K562 (cell line): ENCODE results near the gene SMAD5. TPM values are rescaled to one million over a fixed set of nuclear protein-coding genes. Genes with fewer than 3 reads are reported as not detected.

ENCODE experiments used
- ATAC-seq: fragments of 200-7000 bp; cut with Tn5 transposase; 3 replicates; pipeline ENCODE4 v1.9.1; 2020; ENCODE audit warnings: moderate library complexity
- BruUV-seq: library from RNA; stranded (reverse); fragments of 400-500 nt; replicated peaks from 2 replicates; lab custom pipeline; 2021; lab: Mats Ljungman, UMichigan
- CTCF ChIA-PET: fragments of 300-600 bp; formaldehyde crosslinking; extraction: SDS; loops from one replicate; lab custom pipeline; 2021; ENCODE audit warnings: low intra/inter-chr PET ratio; lab: Yijun Ruan, JAX
- POLR2A ChIA-PET: fragments of 300-600, 350-650 bp; sonication (Branson Sonifier 250); formaldehyde crosslinking; extraction: SDS; loops from one replicate; lab custom pipeline; 2021; ENCODE audit warnings: antibody characterized with exemption, inconsistent platforms; lab: Yijun Ruan, JAX
- DNase-seq, 4 experiments: peaks; one replicate each; pipeline versions ENCODE4 v3.0.0 to v3.0.0-alpha.2; 2011 to 2018; ENCODE audit warnings: low spot score in 3 of 4, mixed read lengths in 3 of 4; ENCODE audit errors: extremely low read depth in 1 of 4
- FAIRE-seq: peaks from 2 replicates; lab custom pipeline; 2011; peaks lifted over from hg19 to GRCh38; lab: Jason Lieb, UNC
- H2AFZ ChIP-seq: 2 replicates; pipeline ENCODE4 v1.6.0; 2011; ENCODE audit warnings: low read depth, low read length, control low read depth, inconsistent platforms
- H3K27ac ChIP-seq: fragments of 200-600 bp; 3 replicates; pipeline ENCODE4 v1.8.0; 2011; ENCODE audit warnings: low read depth, mild to moderate bottlenecking, control low read depth, inconsistent platforms, low read length, moderate library complexity, mixed read lengths; ENCODE audit errors: extremely low read depth
- H3K27me3 ChIP-seq, 2 experiments: fragments of 300-600 bp in 1 of 2; 2 replicates in 1 of 2; 3 replicates in 1 of 2; pipeline versions ENCODE4 v1.6.0 to v1.8.0; 2011; ENCODE audit warnings: inconsistent platforms in 2 of 2, low read length in 2 of 2, mild to moderate bottlenecking in 1 of 2, mixed read lengths in 1 of 2, moderate library complexity in 1 of 2; ENCODE audit not compliant: control insufficient read depth in 2 of 2, insufficient read depth in 2 of 2
- H3K36me3 ChIP-seq: fragments of 300-600 bp; 3 replicates; pipeline ENCODE4 v1.8.0; 2011; ENCODE audit warnings: mild to moderate bottlenecking, low read length, inconsistent platforms; ENCODE audit not compliant: control insufficient read depth, insufficient read depth
- H3K4me1 ChIP-seq, 2 experiments: fragments of 200-600 bp in 1 of 2; replicated peaks in 1 of 2; 2 replicates in 1 of 2; 3 replicates in 1 of 2; pipeline versions ENCODE4 v1.5.1 to v1.8.0; 2011; ENCODE audit warnings: inconsistent platforms in 2 of 2, low read length in 2 of 2, mild to moderate bottlenecking in 1 of 2, mixed read lengths in 1 of 2, moderate library complexity in 1 of 2; ENCODE audit not compliant: control insufficient read depth in 2 of 2, insufficient read depth in 2 of 2
- H3K4me2 ChIP-seq: 2 replicates; pipeline ENCODE4 v1.6.1; 2011; ENCODE audit warnings: low read length, control low read depth, inconsistent platforms, mixed read lengths; ENCODE audit not compliant: insufficient read depth
- H3K4me3 ChIP-seq: fragments of 200-600 bp; sonication (generic), shearing (Covaris generic); 2 replicates; pipeline ENCODE4 v1.5.1; 2016; ENCODE audit warnings: control low read depth, inconsistent platforms
- H3K79me2 ChIP-seq: fragments of 200-600 bp; 3 replicates; pipeline ENCODE4 v1.8.0; 2011; ENCODE audit warnings: low read length, inconsistent platforms; ENCODE audit not compliant: control insufficient read depth, insufficient read depth
- H3K9ac ChIP-seq, 2 experiments: 2 replicates each; pipeline versions ENCODE4 v1.6.0 to v1.6.1; 2011; ENCODE audit warnings: low read depth in 2 of 2, low read length in 2 of 2, control low read depth in 1 of 2, inconsistent platforms in 1 of 2, mild to moderate bottlenecking in 1 of 2, mixed read lengths in 1 of 2; ENCODE audit not compliant: insufficient read depth in 1 of 2
- H3K9me1 ChIP-seq: one replicate; pipeline ENCODE4 v1.6.0; 2011; ENCODE audit warnings: inconsistent platforms, mild to moderate bottlenecking, low read length, moderate library complexity; ENCODE audit not compliant: control insufficient read depth, insufficient read depth
- H3K9me3 ChIP-seq: replicated peaks from 2 replicates; pipeline ENCODE4 v1.5.1; 2011; ENCODE audit warnings: low read depth, low read length, inconsistent platforms; ENCODE audit not compliant: control insufficient read depth, insufficient read depth
- H4K20me1 ChIP-seq: replicated peaks from 2 replicates; pipeline ENCODE4 v1.6.1; 2011; ENCODE audit warnings: low read length, inconsistent platforms, mixed read lengths; ENCODE audit not compliant: control insufficient read depth, insufficient read depth
- C11orf30 ChIP-seq: fragments of 450-650 bp; IDR thresholded peaks from 2 replicates; pipeline ENCODE4 v1.6.1; 2016; ENCODE audit warnings: low read depth, mild to moderate bottlenecking
- GATAD2A ChIP-seq: fragments of 450-650 bp; IDR thresholded peaks from 2 replicates; pipeline ENCODE4 v1.6.1; 2017
- NFYB ChIP-seq: IDR thresholded peaks from 2 replicates; pipeline ENCODE4 v1.6.1; 2011; ENCODE audit warnings: mild to moderate bottlenecking, moderate library complexity; ENCODE audit not compliant: insufficient read length; ENCODE audit errors: extremely low read depth
- RAD51 ChIP-seq: fragments of 450-650 bp; IDR thresholded peaks from 2 replicates; pipeline ENCODE4 v1.7.1; 2016; ENCODE audit warnings: low read depth, mild to moderate bottlenecking, borderline replicate concordance
- RCOR1 ChIP-seq, 2 experiments: IDR thresholded peaks; 2 replicates each; pipeline ENCODE4 v1.6.1; 2012; ENCODE audit warnings: low read depth in 2 of 2, low read length in 2 of 2, borderline replicate concordance in 1 of 2, improper control_type of control experiment in 1 of 2
- TRIM24 ChIP-seq, 2 experiments: fragments of 450-650 bp; IDR thresholded peaks; 2 replicates each; pipeline ENCODE4 v1.6.1; 2016
- ZKSCAN1 ChIP-seq: fragments of 150-350 bp; IDR thresholded peaks from 2 replicates; pipeline ENCODE4 v1.6.1; 2016; ENCODE audit warnings: low read depth, low read length
- ZNF316 ChIP-seq: fragments of 450-650 bp; IDR thresholded peaks from 2 replicates; pipeline ENCODE4 v1.6.1; 2016
- ZNF740 ChIP-seq, 3 experiments: fragments of 200-800 bp in 1 of 3; sonication (Bioruptor generic) in 1 of 3; sonication (generic) in 1 of 3; formaldehyde crosslinking in 1 of 3; IDR thresholded peaks; 2 replicates each; pipeline versions ENCODE4 v1.6.1 to v1.8.0; 2016 to 2022; ENCODE audit warnings: mild to moderate bottlenecking in 2 of 3, missing compliant biosample characterization in 2 of 3, missing genetic modification characterization in 2 of 3, missing genetic modification reagents in 1 of 3
- WGBS: fragments of 100-300 bp; shearing (Covaris generic); methylation state at CpG from one replicate; pipeline ENCODE4 v1.1.6; 2016; ENCODE audit warnings: low coverage, mixed read lengths; ENCODE audit not compliant: insufficient coverage; ENCODE audit errors: missing lambda C conversion rate; 5-methylcytosine and 5-hydroxymethylcytosine counted together
- in situ Hi-C: fragments of 300-500 bp; cut with MboI; formaldehyde crosslinking; loops from 4 replicates; pipeline ENCODE4 v1.15.0; 2018; ENCODE audit warnings: inconsistent platforms, mixed read lengths
- intact Hi-C: fragments of 100-400 bp; cut with micrococcal nuclease; formaldehyde crosslinking; loops from 2 replicates; pipeline ENCODE4 v1.14.2; 2022
- polyA plus RNA-seq, 8 experiments: library from polyadenylated mRNA; depleted of rRNA in 4 of 8; stranded (reverse) in 5 of 8; unstranded in 3 of 8; fragments of >200 nt; fragmentation: Nextera tagmentation in 2 of 8; fragmentation: Illumina TruSeq in 1 of 8; extraction: Ambion mirVana in 2 of 8; extraction: Trizol in 1 of 8; gene quantifications; 2 replicates each; pipeline versions ENCODE4 v1.2.1 to v1.2.3, GENCODE V29; 2011 to 2014; ENCODE audit warnings: inconsistent platforms in 1 of 8, missing spikeins in 1 of 8
- total RNA-seq, 7 experiments: library from RNA; depleted of rRNA in 6 of 7; stranded (reverse); fragments of >200 nt in 6 of 7; fragmentation: Illumina TruSeq in 2 of 7; extraction: Trizol in 2 of 7; gene quantifications; 2 replicates each; pipeline versions ENCODE4 v1.2.1 to v1.2.3, GENCODE V29; 2011 to 2021; ENCODE audit warnings: low replicate concordance in 1 of 7

Gene SMAD5
- total and polyA plus RNA-seq, 9 of the 15 experiments (the other 6 are each of a cell fraction or from before 2014, with no cell fraction given) = 12.4 to 53.9 (median 20.3) TPM

GRCh38 chr5:136133922-136134379, 1.3 kb downstream of the SMAD5 start (continued):
- TF ChIP-seq RCOR1 (IDR thresholded peaks at IDR 0.05; ENCODE audit: borderline replicate concordance in 1 of 2, low read depth in 2 of 2, low read length in 2 of 2) = 0 out of 4 replicates have a peak, but pooled peaks of 1 of the 2 experiments have one; percentile 40
- TF ChIP-seq NFYB = no peak
- 0 out of 2 replicates have a peak, but pooled peaks have one; percentile 22 for TF ChIP-seq ZKSCAN1
- no peak for TF ChIP-seq ZNF740 (CRISPR knock-in tag; IDR thresholded peaks at IDR 0.05)
- peak in 1 of 2 experiments; percentile 69; a peak in 2 of 4 replicates for TF ChIP-seq ZNF740 (tag; IDR thresholded peaks at IDR 0.05)
- 0 out of 2 replicates have a peak, but pooled peaks have one; percentile 3 for TF ChIP-seq RAD51
- no peak for TF ChIP-seq TRIM24 (IDR thresholded peaks at IDR 0.05)

GRCh38 chr5:136134653-136135052, 2.0 kb downstream of the SMAD5 start:
- Histone ChIP-seq H3K9me1 (no peaks in the 10 kb centered on the region), H3K27ac (no peak overlapping the region), H3K4me3 (no peak overlapping the region), H4K20me1 (peaks cover 30% of the 10 kb centered on the region; the same call in 1 of the 2 replicates), H2AFZ (no peak overlapping the region), H3K9me3 (no peaks in the 10 kb centered on the region), H3K4me1 (peaks cover 13 to 19% of the 10 kb centered on the region in 2 experiments; a peak in 4 of 5 replicates), H3K27me3 (no peaks in the 10 kb centered on the region), H3K79me2 (peaks cover 70% of the 10 kb centered on the region), H3K4me2 (no peak overlapping the region; the same call in 1 of the 2 replicates), H3K36me3 (no peaks in the 10 kb centered on the region; the same call in 2 of the 3 replicates), H3K9ac (peak overlapping the region in 1 of 2 experiments; percentile 30; a peak in 1 of 4 replicates)
- intact Hi-C loops = loop anchor here (5.0 kb wide), 1 partner anchor 52 kb away; no protein-coding TSS in a partner anchor
- ChIA-PET CTCF (no interaction called here), POLR2A (interaction anchor here (0.8 to 1.9 kb wide), 3 partner anchors 9 to 19 kb away, joined by 3 to 6 read pairs (median 5); no protein-coding TSS in a partner anchor)
- ATAC-seq (no peak), FAIRE-seq (no peak), DNase-seq (no peak)
- BruUV-seq = no TSS peak
- TF ChIP-seq GATAD2A = no peak
- TF ChIP-seq ZNF316 = 0 out of 2 replicates have a peak, but pooled peaks have one; percentile 36
- TF ChIP-seq C11orf30 = peak; percentile 35; the same call in 1 of the 2 replicates
- in situ Hi-C loops = no loop called here
- 47% methylated on average over 1 of the region's 1 CpG for WGBS
